GM19238 (cell line): ENCODE measurements around the gene HTR3B.
"Not testable (repeated sequence)": the region's sequence is repeated elsewhere in the genome, so short reads cannot be mapped to it uniquely, and the experiment has no call there.

Experiments used
- DNase-seq: peaks from one replicate; pipeline ENCODE4 v3.0.0; 2011; ENCODE audit warnings: low spot score; ENCODE audit not compliant: insufficient read length

The HTR3B gene

GRCh38 chr11:113904379-113905101 is at the start of gene HTR3B:
HTR3B (plus strand) TSS chr11:113904796; CDS start chr11:113904934, 138 bp downstream.
- no peak for DNase-seq

GRCh38 chr11:113855803-113856202 is 48.8 kb upstream of the HTR3B start:
- DNase-seq, result no peak

- DNase-seq, result no peak
These were observed 47.4 kb upstream of the HTR3B start for GRCh38 chr11:113856966-113857759.

GRCh38 chr11:113859665-113860064 is 44.9 kb upstream of the HTR3B start:
- no peak for DNase-seq

GRCh38 chr11:113862435-113862834 is 42.2 kb upstream of the HTR3B start:
- no peak for DNase-seq

- no peak for DNase-seq
These were observed 40.2 kb upstream of the HTR3B start for GRCh38 chr11:113864410-113864809.

GRCh38 chr11:113865873-113866272 is 38.7 kb upstream of the HTR3B start:
- no peak for DNase-seq

GRCh38 chr11:113867843-113868503 is 36.6 kb upstream of the HTR3B start:
- DNase-seq, result no peak

GRCh38 chr11:113871336-113871735 is 33.3 kb upstream of the HTR3B start:
- no peak for DNase-seq

- DNase-seq, result no peak
These were observed 31.4 kb upstream of the HTR3B start for GRCh38 chr11:113873236-113873626.

GRCh38 chr11:113874096-113874495 is 30.5 kb upstream of the HTR3B start:
- no peak for DNase-seq

- DNase-seq, result no peak
These were observed 29.9 kb upstream of the HTR3B start for GRCh38 chr11:113874581-113875233.

GRCh38 chr11:113875234-113876073 is 29.1 kb upstream of the HTR3B start, which contains the start of gene USP28:
USP28 (minus strand) TSS chr11:113875572; CDS start chr11:113875501, 71 bp downstream.
- peak; percentile 94 for DNase-seq

GRCh38 chr11:113876074-113876797 is 28.4 kb upstream of the HTR3B start:
- DNase-seq, result no peak

GRCh38 chr11:113876798-113877669 is 27.6 kb upstream of the HTR3B start:
- no peak for DNase-seq

GRCh38 chr11:113877670-113878055 is 26.9 kb upstream of the HTR3B start:
- DNase-seq, result no peak

GRCh38 chr11:113879446-113879845 is 25.1 kb upstream of the HTR3B start:
- DNase-seq, result not testable (repeated sequence)

- no peak for DNase-seq
These were observed 23.6 kb upstream of the HTR3B start for GRCh38 chr11:113880971-113881370.

GRCh38 chr11:113881856-113882255 is 22.7 kb upstream of the HTR3B start:
- DNase-seq, result no peak
